Skeletal muscle satellite cell (primary cell): Measurements from ENCODE around the gene PAAF1. TPM values are rescaled to one million over a fixed set of nuclear protein-coding genes. Genes with fewer than 3 reads are reported as not detected.

Experiments
- H3K27me3 ChIP-seq: 2 replicates; pipeline ENCODE4 v1.7.0; 2013; ENCODE audit warnings: low read length; ENCODE audit not compliant: control insufficient read depth, insufficient read depth
- H3K36me3 ChIP-seq: 2 replicates; pipeline ENCODE4 v1.7.0; 2013; ENCODE audit warnings: mild to moderate bottlenecking, control low read depth, low read length; ENCODE audit not compliant: insufficient read depth
- H3K4me1 ChIP-seq: 2 replicates; pipeline ENCODE4 v1.7.0; 2013; ENCODE audit warnings: low read length; ENCODE audit not compliant: control insufficient read depth, insufficient read depth
- H3K4me2 ChIP-seq: 2 replicates; pipeline ENCODE4 v1.7.0; 2013; ENCODE audit warnings: mild to moderate bottlenecking, low read length
- H3K4me3 ChIP-seq: 2 replicates; pipeline ENCODE4 v1.7.0; 2013; ENCODE audit warnings: low read length
- H3K9ac ChIP-seq: 2 replicates; pipeline ENCODE4 v1.7.0; 2013; ENCODE audit warnings: mild to moderate bottlenecking, low read depth, low read length, moderate library complexity
- H3K9me3 ChIP-seq: replicated peaks from 2 replicates; pipeline ENCODE4 v1.7.0; 2013; ENCODE audit warnings: mild to moderate bottlenecking, control low read depth, low read length
- total RNA-seq: library from RNA; depleted of rRNA; stranded (reverse); fragments of >200 nt; gene quantifications from 2 replicates; pipeline ENCODE4 v1.2.3, GENCODE V29; 2012; rRNA removed

PAAF1 gene
- 7.6 and 8.1 TPM in 2 replicates for total RNA-seq

- Histone ChIP-seq H3K4me3 (peak within 1 kb of the TSS; percentile 87), H3K4me1 (peaks cover 25% of the 10 kb centered on the region), H3K36me3 (peaks cover 21% of the 10 kb centered on the region), H3K4me2 (peak within 1 kb of the TSS; percentile 80), H3K9ac (peak within 1 kb of the TSS; percentile 90), H3K27me3 (no peaks in the 10 kb centered on the region), H3K9me3 (no peaks in the 10 kb centered on the region)
Observed at GRCh38 chr11:73876424-73877310, at the start of gene PAAF1, which contains the start of gene COA4. TSS of gene PAAF1 (plus strand) at chr11:73876999. CDS start at chr11:73877022, 23 bp downstream. TSS of gene COA4 (minus strand) at chr11:73876846. CDS start at chr11:73873378, 3,468 bp downstream.

DNA sequence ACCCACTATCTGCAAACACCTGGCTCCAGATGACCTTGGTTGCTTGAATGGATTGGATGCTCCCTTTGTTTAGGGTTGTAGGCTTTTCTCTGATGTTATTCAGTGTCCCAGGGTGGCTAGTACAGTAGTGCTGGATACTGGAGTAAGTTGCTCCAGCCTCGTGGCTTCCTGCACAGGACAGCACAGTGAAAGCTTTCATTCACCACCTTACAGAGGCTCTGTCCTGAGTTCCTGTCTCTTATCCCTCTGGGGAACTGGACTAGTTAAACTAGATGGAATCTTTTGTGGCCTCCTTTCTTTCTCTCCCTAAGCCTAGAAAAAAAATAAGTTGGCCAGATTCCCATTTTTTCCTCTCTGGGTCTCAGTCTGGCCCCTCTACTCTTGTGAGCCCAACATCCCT lies 46.5 kb upstream of the PAAF1 start:
- H3K4me2 ChIP-seq: no peak overlapping the region
- H3K9ac ChIP-seq: no peak overlapping the region
- H3K4me1 ChIP-seq: no peaks in the 10 kb centered on the region
- no peaks in the 10 kb centered on the region for H3K27me3 ChIP-seq
- H3K36me3 ChIP-seq: peaks cover 7% of the 10 kb centered on the region
- H3K4me3 ChIP-seq: no peak overlapping the region
- no peaks in the 10 kb centered on the region for H3K9me3 ChIP-seq

DNA sequence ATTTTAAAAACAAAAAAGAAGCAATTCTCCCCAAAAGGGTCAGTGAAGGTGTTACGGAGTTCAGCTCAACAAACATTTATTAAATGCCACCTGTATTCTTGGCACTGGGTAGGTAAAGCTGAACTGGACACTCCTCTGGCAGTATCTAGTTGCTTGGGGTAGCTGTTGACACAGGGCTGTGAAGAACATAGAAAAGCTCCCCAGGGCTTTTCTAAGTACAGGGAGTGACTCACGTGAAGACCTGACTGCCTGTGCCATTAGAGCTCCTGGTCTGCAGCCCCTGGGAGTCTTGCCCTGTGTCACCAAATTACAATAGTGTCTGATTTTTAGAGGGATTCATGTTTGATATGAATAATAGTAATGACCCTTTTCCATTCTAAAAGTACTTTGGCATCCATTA lies 43.7 kb upstream of the PAAF1 start:
- H3K36me3 ChIP-seq: peaks cover 4% of the 10 kb centered on the region
- H3K9ac ChIP-seq: no peak overlapping the region
- no peak overlapping the region for H3K4me2 ChIP-seq
- no peak overlapping the region for H3K4me3 ChIP-seq
- no peaks in the 10 kb centered on the region for H3K9me3 ChIP-seq
- no peaks in the 10 kb centered on the region for H3K4me1 ChIP-seq
- H3K27me3 ChIP-seq: no peaks in the 10 kb centered on the region

GRCh38 chr11:73838443-73839122 lies 38.2 kb upstream of the PAAF1 start:
- H3K4me3 ChIP-seq: no peak overlapping the region
- H3K36me3 ChIP-seq: no peaks in the 10 kb centered on the region
- H3K27me3 ChIP-seq: no peaks in the 10 kb centered on the region
- no peak overlapping the region for H3K9ac ChIP-seq
- no peak overlapping the region for H3K4me2 ChIP-seq
- no peaks in the 10 kb centered on the region for H3K9me3 ChIP-seq
- H3K4me1 ChIP-seq: peaks cover 7% of the 10 kb centered on the region

DNA sequence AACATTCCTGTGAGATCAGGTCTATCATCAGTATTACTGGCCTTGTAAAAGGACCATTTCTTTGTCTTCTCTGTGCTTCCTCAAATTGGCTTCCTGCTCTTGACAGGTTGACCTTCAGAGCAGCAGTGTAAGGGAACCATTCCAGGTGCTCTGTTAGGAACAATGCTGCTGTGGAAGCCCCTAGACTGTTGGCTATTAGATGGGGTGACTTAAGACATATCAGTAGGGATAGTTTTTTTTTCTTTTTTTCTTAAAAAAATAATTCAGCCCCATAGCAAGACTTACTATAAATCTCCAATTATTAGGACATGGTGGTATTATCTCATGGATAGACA lies 37.7 kb upstream of the PAAF1 start:
- Histone ChIP-seq H3K4me3 (no peak overlapping the region), H3K36me3 (no peaks in the 10 kb centered on the region)

DNA sequence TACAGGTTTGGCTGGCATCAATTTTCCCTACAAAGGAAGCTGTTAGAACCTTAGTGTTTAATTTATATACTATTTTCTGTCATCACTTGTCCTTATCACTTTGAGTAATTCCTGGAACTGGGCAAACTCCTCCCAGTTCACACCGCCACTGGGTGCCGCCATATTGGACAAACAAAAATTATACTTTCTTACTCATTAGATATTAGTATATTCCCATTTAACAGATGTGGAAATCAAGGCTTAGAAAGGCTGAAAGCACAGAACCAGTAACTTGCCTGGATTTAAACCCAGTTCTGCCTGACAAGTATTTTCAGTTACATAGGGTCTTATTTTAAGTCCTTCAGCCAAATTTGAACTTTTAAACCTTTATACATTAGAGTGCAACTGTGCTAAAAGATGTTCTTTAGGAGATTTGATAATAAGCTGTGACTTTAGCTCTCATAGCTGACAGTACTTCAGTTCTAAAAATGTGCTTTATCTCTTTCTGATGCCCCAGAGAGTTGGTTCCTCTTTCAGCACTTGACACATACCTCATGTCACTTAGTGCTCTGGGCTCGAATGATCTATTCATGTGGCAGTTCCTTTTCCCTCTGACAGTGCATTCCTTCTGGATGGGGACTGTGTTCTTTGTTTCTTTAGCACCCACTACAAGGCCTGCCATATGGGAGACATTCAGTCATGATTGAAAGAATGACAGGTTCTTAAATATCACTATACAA lies 25.6 kb upstream of the PAAF1 start:
- Histone ChIP-seq H3K36me3 (no peaks in the 10 kb centered on the region), H3K4me2 (no peak overlapping the region), H3K4me1 (no peaks in the 10 kb centered on the region), H3K9me3 (no peaks in the 10 kb centered on the region), H3K9ac (no peak overlapping the region), H3K27me3 (no peaks in the 10 kb centered on the region), H3K4me3 (no peak overlapping the region)

More for the DNA sequence above, 37.7 kb upstream of the PAAF1 start:
- no peaks in the 10 kb centered on the region for H3K9me3 ChIP-seq
- peaks cover 7% of the 10 kb centered on the region for H3K4me1 ChIP-seq
- no peaks in the 10 kb centered on the region for H3K27me3 ChIP-seq
- H3K4me2 ChIP-seq: no peak overlapping the region
- no peak overlapping the region for H3K9ac ChIP-seq

DNA sequence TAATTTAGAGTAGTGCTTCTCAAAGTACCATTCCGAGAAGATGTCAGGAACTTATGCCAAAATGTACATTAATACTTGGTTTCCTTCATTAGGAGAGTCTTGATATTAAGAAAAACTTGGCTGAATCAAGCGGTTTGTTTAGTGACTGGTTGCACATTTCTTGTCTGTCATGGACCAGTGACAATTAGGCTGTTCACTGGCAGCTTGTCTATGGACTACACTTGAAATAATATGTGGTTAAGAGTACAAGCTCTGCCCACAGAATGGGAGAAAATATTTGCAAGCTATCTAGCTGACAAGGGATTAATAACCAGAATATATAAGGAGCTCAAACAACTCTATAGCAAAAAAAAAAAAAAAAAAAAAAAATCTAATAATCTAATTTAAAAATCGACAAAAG lies 24.8 kb upstream of the PAAF1 start:
- H3K4me1 ChIP-seq: no peaks in the 10 kb centered on the region
- no peak overlapping the region for H3K4me3 ChIP-seq
- no peak overlapping the region for H3K9ac ChIP-seq

DNA sequence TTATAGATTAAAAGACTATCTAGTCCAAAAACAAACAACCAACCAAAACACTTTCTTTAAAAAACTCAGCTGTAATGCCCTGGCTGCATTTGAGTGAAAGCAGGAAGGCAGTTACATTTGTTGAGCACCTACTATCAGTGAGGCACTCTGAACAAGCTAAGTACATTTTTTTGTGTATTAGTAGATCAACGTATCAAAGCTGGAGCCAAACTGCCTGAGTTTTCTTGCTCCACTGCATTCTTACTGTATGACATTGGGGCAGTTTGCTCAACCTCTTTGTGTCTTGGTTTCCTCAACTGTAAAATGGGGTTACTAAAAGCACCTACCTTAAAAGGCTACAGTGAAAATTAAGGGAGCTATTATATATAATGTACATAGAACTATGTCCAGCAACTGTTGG lies 22.1 kb upstream of the PAAF1 start:
- Histone ChIP-seq H3K36me3 (no peaks in the 10 kb centered on the region), H3K27me3 (no peaks in the 10 kb centered on the region), H3K9me3 (no peaks in the 10 kb centered on the region), H3K4me2 (no peak overlapping the region), H3K4me3 (no peak overlapping the region), H3K9ac (no peak overlapping the region), H3K4me1 (no peaks in the 10 kb centered on the region)

More for the DNA sequence above, 24.8 kb upstream of the PAAF1 start:
- Histone ChIP-seq H3K36me3 (no peaks in the 10 kb centered on the region), H3K9me3 (no peaks in the 10 kb centered on the region), H3K27me3 (no peaks in the 10 kb centered on the region), H3K4me2 (no peak overlapping the region)

DNA sequence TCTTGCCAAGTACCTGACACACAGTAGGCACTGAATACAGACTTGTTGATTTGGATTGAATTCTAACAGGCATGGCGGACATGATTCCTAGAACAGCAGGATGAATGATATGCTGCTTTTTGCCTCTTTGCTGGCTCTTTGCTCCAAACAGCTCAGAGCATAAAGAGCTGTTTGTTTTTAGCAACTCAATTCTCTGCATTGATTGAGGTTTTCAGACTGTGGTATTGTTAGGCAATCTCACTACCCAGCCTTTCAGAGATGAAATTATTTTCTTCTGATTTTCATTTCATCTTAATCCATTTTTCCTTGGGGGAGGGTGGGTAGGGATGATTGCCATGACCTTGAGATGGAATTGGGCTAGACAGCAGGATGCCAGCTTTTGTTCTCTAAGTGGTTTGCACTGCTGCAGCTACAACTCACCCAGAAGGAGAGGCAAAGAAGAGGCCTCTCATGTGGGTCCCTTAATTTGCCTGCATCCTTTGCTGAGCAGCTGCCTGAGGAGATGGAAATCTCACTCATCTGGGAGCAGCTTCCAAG lies 20.7 kb upstream of the PAAF1 start:
- Histone ChIP-seq H3K4me3 (no peak overlapping the region), H3K9me3 (no peaks in the 10 kb centered on the region), H3K9ac (no peak overlapping the region), H3K36me3 (peaks cover 3% of the 10 kb centered on the region), H3K4me2 (no peak overlapping the region), H3K4me1 (no peaks in the 10 kb centered on the region), H3K27me3 (no peaks in the 10 kb centered on the region)

DNA sequence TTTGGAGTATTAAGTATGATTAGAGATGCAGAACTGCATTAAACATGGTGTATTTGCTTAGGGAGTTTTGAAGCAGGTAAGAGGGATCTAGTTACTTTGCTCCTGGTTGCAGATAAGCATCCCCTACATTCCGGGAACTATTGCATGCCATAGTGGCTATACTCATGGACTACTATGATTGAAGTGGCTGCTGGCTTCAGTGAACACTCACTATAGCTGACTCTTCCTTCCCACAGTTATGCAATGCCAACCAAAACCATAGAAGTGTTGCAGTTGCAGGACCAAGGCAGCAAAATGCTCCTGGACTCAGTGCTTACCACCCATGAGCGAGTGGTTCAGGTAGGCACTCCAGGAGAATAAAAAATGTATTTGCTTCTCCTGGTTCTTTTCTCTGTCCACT lies 17.1 kb upstream of the PAAF1 start:
- Histone ChIP-seq H3K9me3 (no peaks in the 10 kb centered on the region), H3K27me3 (no peaks in the 10 kb centered on the region), H3K4me1 (no peaks in the 10 kb centered on the region), H3K9ac (no peak overlapping the region), H3K36me3 (peaks cover 3% of the 10 kb centered on the region), H3K4me2 (no peak overlapping the region), H3K4me3 (no peak overlapping the region)

DNA sequence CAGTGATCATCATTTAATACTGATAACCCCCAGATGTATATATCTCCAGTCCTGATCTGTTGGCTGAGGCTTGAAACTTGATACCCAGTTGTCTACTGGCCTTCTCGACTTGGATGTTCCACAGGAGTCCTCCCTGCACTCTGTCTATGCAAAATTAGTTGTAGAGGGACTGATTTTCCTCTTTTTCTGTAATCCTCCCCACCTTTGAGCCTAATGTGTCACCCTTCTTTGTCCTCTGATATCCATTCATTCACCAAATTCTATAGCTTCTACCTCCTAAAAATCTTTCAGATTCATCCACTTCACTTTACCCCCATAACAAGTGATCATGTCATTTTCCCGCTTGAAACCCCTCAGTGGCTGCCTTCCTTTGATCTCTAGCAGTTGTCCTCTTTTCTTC lies 16.6 kb upstream of the PAAF1 start:
- H3K4me1 ChIP-seq: no peaks in the 10 kb centered on the region

More for the DNA sequence above, 16.6 kb upstream of the PAAF1 start:
- Histone ChIP-seq H3K27me3 (no peaks in the 10 kb centered on the region), H3K4me3 (no peak overlapping the region), H3K9ac (no peak overlapping the region), H3K36me3 (peaks cover 3% of the 10 kb centered on the region), H3K9me3 (no peaks in the 10 kb centered on the region), H3K4me2 (no peak overlapping the region)
